Gastrocnemius medialis (tissue), 4 donors: ENCODE data around the gene CASP6.

Experiments
- POLR2A ChIP-seq, 2 donors: fragments of 450-650 bp; IDR thresholded peaks; one replicate each; pipeline ENCODE4 v1.6.1; 2017; ENCODE audit warnings: antibody characterized with exemption in 2 of 2, mild to moderate bottlenecking in 2 of 2, moderate library complexity in 2 of 2
- TF ChIP-seq, protein P1 (sequence below), 5 experiments: fragments of 450-650 bp in 3 of 5; fragments of 200-600 bp in 2 of 5; sonication (generic) in 2 of 5; IDR thresholded peaks in 4 of 5; conservative IDR thresholded peaks in 1 of 5; 1 replicate in 4 of 5; 2 replicates in 1 of 5; pipeline ENCODE4 v1.5.1; 2016 to 2019; ENCODE audit warnings: antibody characterized with exemption in 5 of 5, mild to moderate bottlenecking in 3 of 5, moderate library complexity in 3 of 5

DNA sequence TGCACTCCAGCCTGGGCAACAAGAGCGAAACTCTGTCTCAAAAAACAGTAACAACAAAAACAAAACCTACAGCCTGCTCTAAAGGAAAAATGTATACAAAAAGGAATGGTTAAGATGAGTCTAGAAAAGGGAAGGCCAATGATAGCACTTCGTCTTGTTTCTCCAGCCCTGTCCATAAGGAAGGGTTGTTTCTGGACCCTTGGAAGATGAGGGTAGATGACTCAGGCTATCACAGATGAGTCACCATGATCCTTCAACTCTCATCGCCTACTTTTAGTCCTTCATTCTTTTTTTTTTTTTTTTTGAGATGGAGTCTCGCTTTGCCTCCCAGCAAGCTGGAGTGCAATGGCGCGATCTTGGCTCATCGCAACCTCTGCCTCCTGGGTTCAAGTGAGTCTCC is 17.8 kb upstream of the CASP6 start:
- TF ChIP-seq, protein P1, sequence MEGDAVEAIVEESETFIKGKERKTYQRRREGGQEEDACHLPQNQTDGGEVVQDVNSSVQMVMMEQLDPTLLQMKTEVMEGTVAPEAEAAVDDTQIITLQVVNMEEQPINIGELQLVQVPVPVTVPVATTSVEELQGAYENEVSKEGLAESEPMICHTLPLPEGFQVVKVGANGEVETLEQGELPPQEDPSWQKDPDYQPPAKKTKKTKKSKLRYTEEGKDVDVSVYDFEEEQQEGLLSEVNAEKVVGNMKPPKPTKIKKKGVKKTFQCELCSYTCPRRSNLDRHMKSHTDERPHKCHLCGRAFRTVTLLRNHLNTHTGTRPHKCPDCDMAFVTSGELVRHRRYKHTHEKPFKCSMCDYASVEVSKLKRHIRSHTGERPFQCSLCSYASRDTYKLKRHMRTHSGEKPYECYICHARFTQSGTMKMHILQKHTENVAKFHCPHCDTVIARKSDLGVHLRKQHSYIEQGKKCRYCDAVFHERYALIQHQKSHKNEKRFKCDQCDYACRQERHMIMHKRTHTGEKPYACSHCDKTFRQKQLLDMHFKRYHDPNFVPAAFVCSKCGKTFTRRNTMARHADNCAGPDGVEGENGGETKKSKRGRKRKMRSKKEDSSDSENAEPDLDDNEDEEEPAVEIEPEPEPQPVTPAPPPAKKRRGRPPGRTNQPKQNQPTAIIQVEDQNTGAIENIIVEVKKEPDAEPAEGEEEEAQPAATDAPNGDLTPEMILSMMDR (IDR thresholded peaks at IDR 0.05 in 4 of 5, conservative IDR thresholded peaks at IDR 0.05 in 1 of 5) = no peak
- no peak for TF ChIP-seq POLR2A (IDR thresholded peaks at IDR 0.05)
